Stimulated activated memory B cell treated with anti-CD40 and anti-IgM and Interleukin-4, amounts not matched to agents 10 μg/mL and 1 μg/mL and 100 μg/mL, for 72 hours (primary cell): ENCODE results near the gene NBEAL1.
"Not testable (repeated sequence)": the region's sequence is repeated elsewhere in the genome, so short reads cannot be mapped to it uniquely, and the experiment has no call there.

Source experiments
- ATAC-seq: fragments of 150-1000 bp; cut with Tn5 transposase; 2 replicates; pipeline ENCODE4 v1.10.0; 2021
- H3K27ac Mint-ChIP-seq: one replicate; pipeline ENCODE4 v1.8.0; 2022; ENCODE audit warnings: mild to moderate bottlenecking, mixed read lengths
- H3K27me3 Mint-ChIP-seq: one replicate; pipeline ENCODE4 v1.8.0; 2022; ENCODE audit warnings: mixed read lengths
- H3K36me3 Mint-ChIP-seq: one replicate; pipeline ENCODE4 v1.8.0; 2022; ENCODE audit warnings: mixed read lengths
- H3K4me1 Mint-ChIP-seq: one replicate; pipeline ENCODE4 v1.8.0; 2022; ENCODE audit warnings: mixed read lengths
- H3K4me3 Mint-ChIP-seq: one replicate; pipeline ENCODE4 v1.8.0; 2022; ENCODE audit warnings: mild to moderate bottlenecking, moderate library complexity, mixed read lengths
- H3K9me3 Mint-ChIP-seq: one replicate; pipeline ENCODE4 v1.8.0; 2022; ENCODE audit warnings: mixed read lengths

NBEAL1 gene

GRCh38 chr2:203066519-203067091 lies 51.9 kb downstream of the NBEAL1 start:
- not testable (repeated sequence) for ATAC-seq, H3K27ac Mint-ChIP-seq, H3K9me3 Mint-ChIP-seq, H3K4me3 Mint-ChIP-seq, H3K27me3 Mint-ChIP-seq, H3K4me1 Mint-ChIP-seq
- peaks cover 61% of the 10 kb centered on the region for H3K36me3 Mint-ChIP-seq

- Mint-ChIP-seq H3K27ac (no peak overlapping the region), H3K36me3 (peaks cover 50% of the 10 kb centered on the region), H3K4me3 (no peak overlapping the region), H3K4me1 (no peaks in the 10 kb centered on the region), H3K9me3 (peaks cover 3% of the 10 kb centered on the region), H3K27me3 (no peaks in the 10 kb centered on the region)
- no peak for ATAC-seq
Observed at GRCh38 chr2:203070701-203071100, 56.0 kb downstream of the NBEAL1 start.

GRCh38 chr2:203071148-203071547 lies 56.5 kb downstream of the NBEAL1 start:
- H3K36me3 Mint-ChIP-seq = peaks cover 46% of the 10 kb centered on the region
- no peak overlapping the region for H3K27ac Mint-ChIP-seq
- no peaks in the 10 kb centered on the region for H3K27me3 Mint-ChIP-seq
- H3K4me1 Mint-ChIP-seq = no peaks in the 10 kb centered on the region
- H3K9me3 Mint-ChIP-seq = peaks cover 3% of the 10 kb centered on the region
- no peak overlapping the region for H3K4me3 Mint-ChIP-seq
- ATAC-seq = no peak

GRCh38 chr2:203072371-203072770 lies 57.7 kb downstream of the NBEAL1 start:
- Mint-ChIP-seq H3K4me1 (no peaks in the 10 kb centered on the region), H3K27ac (no peak overlapping the region), H3K36me3 (peaks cover 41% of the 10 kb centered on the region), H3K4me3 (no peak overlapping the region), H3K27me3 (no peaks in the 10 kb centered on the region), H3K9me3 (peaks cover 3% of the 10 kb centered on the region)
- ATAC-seq = no peak

DNA sequence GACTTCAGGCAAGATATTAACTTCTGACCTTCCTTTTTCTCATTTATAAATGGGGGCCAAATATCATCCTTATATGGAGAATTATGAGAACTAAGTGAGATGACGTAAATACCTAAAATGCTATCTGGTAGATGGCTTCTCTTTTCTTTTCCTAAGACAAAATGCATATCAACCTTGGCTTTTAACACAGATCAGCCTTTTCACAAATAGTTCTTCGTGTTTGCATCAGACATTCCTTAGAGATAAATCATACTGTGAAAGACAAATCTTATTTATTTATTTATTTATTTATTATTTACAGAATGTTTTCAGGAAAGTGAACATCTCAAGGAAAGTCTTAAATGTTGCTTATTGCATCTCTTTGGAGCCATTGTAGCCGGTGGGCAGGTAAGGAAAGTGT lies 62.8 kb downstream of the NBEAL1 start:
- H3K4me3 Mint-ChIP-seq = no peak overlapping the region
- ATAC-seq = no peak
- peaks cover 31% of the 10 kb centered on the region for H3K36me3 Mint-ChIP-seq
- no peaks in the 10 kb centered on the region for H3K27me3 Mint-ChIP-seq
- peaks cover 3% of the 10 kb centered on the region for H3K9me3 Mint-ChIP-seq
- no peak overlapping the region for H3K27ac Mint-ChIP-seq
- H3K4me1 Mint-ChIP-seq = no peaks in the 10 kb centered on the region

- Mint-ChIP-seq H3K27me3 (no peaks in the 10 kb centered on the region), H3K4me3 (no peak overlapping the region), H3K36me3 (peaks cover 23% of the 10 kb centered on the region), H3K9me3 (no peaks in the 10 kb centered on the region), H3K27ac (no peak overlapping the region), H3K4me1 (no peaks in the 10 kb centered on the region)
- no peak for ATAC-seq
Observed at GRCh38 chr2:203080447-203081045, 65.9 kb downstream of the NBEAL1 start.

- no peaks in the 10 kb centered on the region for H3K9me3 Mint-ChIP-seq
- H3K27ac Mint-ChIP-seq = no peak overlapping the region
- H3K27me3 Mint-ChIP-seq = no peaks in the 10 kb centered on the region
- H3K4me1 Mint-ChIP-seq = no peaks in the 10 kb centered on the region
- no peak overlapping the region for H3K4me3 Mint-ChIP-seq
- peaks cover 46% of the 10 kb centered on the region for H3K36me3 Mint-ChIP-seq
- ATAC-seq = no peak
Observed at GRCh38 chr2:203083328-203083727, 68.7 kb downstream of the NBEAL1 start.

- not testable (repeated sequence) for ATAC-seq, H3K4me3 Mint-ChIP-seq, H3K4me1 Mint-ChIP-seq, H3K27me3 Mint-ChIP-seq, H3K9me3 Mint-ChIP-seq, H3K27ac Mint-ChIP-seq
- H3K36me3 Mint-ChIP-seq = peaks cover 37% of the 10 kb centered on the region
Observed at GRCh38 chr2:203086381-203086780, 71.7 kb downstream of the NBEAL1 start.

DNA sequence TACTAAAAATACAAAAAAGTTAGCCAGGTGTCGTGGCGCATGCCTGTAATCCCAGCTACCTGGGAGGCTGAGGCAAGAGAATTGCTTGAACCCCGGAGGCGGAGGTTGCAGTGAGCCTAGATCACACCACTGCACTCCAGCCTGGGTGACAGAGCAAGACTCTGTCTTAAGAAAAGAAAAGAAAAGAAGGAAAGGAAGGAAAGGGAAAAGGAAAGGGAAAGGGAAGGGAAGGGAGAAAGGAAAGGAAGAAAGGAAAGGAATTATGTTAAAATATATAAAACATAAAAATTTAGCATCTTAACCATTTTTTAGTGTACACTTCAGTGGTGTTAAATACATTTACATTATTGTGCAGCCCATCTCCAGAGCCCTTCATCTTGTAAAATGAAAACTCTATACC lies 76.0 kb downstream of the NBEAL1 start:
- H3K9me3 Mint-ChIP-seq, ATAC-seq, H3K27me3 Mint-ChIP-seq, H3K27ac Mint-ChIP-seq, H3K4me1 Mint-ChIP-seq, H3K4me3 Mint-ChIP-seq: not testable (repeated sequence)
- H3K36me3 Mint-ChIP-seq = peaks cover 34% of the 10 kb centered on the region

DNA sequence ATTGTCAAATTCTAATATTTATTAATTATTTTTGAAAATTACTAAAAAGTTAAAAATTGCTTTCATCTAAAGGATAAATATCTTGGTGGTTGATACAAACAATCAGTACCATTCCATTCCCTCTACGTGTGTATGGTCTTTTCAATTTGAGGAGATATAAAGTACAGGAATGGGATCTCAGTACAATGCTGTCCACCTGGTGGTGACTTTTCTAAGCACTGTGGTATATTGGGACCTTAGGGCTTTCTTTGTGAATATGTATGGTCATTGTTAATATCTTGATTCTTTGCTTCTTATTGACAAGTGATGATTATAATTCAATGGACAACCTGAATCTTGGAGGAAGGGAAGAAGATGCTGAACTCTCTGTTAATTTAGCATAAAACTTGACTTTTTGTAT lies 83.1 kb downstream of the NBEAL1 start:
- Mint-ChIP-seq H3K36me3 (peaks cover 42% of the 10 kb centered on the region), H3K9me3 (peaks cover 6% of the 10 kb centered on the region), H3K4me3 (no peak overlapping the region), H3K27ac (no peak overlapping the region), H3K4me1 (no peaks in the 10 kb centered on the region), H3K27me3 (no peaks in the 10 kb centered on the region)
- no peak for ATAC-seq

GRCh38 chr2:203102357-203102756 lies 87.7 kb downstream of the NBEAL1 start:
- peaks cover 63% of the 10 kb centered on the region for H3K36me3 Mint-ChIP-seq
- H3K27me3 Mint-ChIP-seq, ATAC-seq: not testable (repeated sequence)

GRCh38 chr2:203104273-203104672 lies 89.6 kb downstream of the NBEAL1 start:
- Mint-ChIP-seq H3K9me3 (peaks cover 22% of the 10 kb centered on the region), H3K4me1 (no peaks in the 10 kb centered on the region), H3K36me3 (peaks cover 63% of the 10 kb centered on the region), H3K27ac (no peak overlapping the region), H3K27me3 (no peaks in the 10 kb centered on the region), H3K4me3 (no peak overlapping the region)
- ATAC-seq = no peak

More at GRCh38 chr2:203102357-203102756, 87.7 kb downstream of the NBEAL1 start:
- H3K27ac Mint-ChIP-seq, H3K4me1 Mint-ChIP-seq, H3K4me3 Mint-ChIP-seq: not testable (repeated sequence)
- peaks cover 22% of the 10 kb centered on the region for H3K9me3 Mint-ChIP-seq

DNA sequence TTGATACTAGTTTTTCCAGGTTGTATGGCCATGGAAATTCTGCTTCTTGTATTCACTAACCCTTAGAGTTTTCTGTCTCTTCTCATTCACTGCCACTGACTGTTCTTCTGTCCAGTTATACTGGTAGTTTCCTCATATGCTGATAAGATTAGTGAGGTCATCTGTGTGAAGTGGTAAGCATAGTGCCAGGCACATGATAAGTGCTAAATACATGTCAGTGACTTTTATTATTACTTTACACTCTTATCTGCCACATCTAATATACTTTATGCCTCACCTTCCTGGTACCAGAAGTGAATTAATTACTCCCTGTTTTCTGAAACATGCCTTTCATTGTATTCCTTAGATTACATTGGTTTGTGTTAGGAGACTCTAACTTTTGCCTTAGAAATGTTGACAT lies 91.3 kb downstream of the NBEAL1 start:
- no peak for ATAC-seq
- Mint-ChIP-seq H3K4me1 (no peaks in the 10 kb centered on the region), H3K27ac (no peak overlapping the region), H3K4me3 (no peak overlapping the region), H3K36me3 (peaks cover 51% of the 10 kb centered on the region), H3K9me3 (peaks cover 19% of the 10 kb centered on the region), H3K27me3 (no peaks in the 10 kb centered on the region)

GRCh38 chr2:203110496-203110895 lies 95.8 kb downstream of the NBEAL1 start:
- H3K27ac Mint-ChIP-seq, H3K4me3 Mint-ChIP-seq, H3K4me1 Mint-ChIP-seq, H3K9me3 Mint-ChIP-seq, H3K27me3 Mint-ChIP-seq, ATAC-seq: not testable (repeated sequence)
- H3K36me3 Mint-ChIP-seq = peaks cover 38% of the 10 kb centered on the region

DNA sequence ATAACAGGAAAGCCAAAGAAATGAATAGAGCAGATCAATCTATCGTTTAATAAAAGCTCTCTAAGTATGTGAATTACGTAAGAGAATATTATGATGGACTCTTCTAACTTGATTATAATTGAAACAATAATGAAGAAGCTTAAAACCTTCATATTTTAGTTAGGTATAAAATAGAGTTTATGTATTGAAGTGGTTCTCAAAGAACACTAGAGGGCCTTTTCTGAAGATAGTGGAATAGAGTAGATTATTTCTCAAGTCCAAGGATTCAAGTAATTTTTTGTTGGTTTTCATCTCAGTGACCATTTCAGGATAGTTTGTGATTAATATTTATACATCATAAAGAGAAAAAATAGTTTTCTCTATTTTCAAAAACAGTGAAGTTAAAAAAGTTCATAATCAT lies 97.7 kb downstream of the NBEAL1 start:
- Mint-ChIP-seq H3K27me3 (no peaks in the 10 kb centered on the region), H3K36me3 (peaks cover 41% of the 10 kb centered on the region), H3K9me3 (no peaks in the 10 kb centered on the region), H3K27ac (no peak overlapping the region), H3K4me3 (no peak overlapping the region), H3K4me1 (no peaks in the 10 kb centered on the region)
- ATAC-seq = no peak

DNA sequence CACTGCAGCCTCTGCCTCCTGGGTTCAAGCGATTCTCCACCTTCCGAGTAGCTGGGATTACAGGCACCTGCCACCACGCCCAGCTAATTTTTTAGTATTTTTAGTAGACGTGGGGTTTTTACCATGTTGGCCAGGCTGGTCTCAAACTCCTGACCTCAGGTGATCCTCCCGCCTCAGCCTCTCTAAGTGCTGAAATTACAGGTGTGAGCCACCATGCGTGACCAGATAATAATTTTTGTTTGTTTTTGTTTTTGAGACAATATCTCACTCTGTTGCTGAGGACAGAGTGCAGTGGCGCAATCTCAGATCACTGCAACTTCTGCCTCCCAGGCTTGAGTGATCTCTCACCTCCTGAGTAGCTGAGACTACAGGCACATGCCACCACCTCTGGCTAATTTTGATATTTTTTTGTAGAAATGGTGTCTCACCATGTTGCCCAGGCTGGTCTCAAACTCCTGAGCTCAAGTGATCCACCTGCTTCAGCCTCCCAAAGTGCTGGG lies 100.6 kb downstream of the NBEAL1 start:
- H3K27ac Mint-ChIP-seq, H3K4me1 Mint-ChIP-seq, H3K4me3 Mint-ChIP-seq, ATAC-seq, H3K27me3 Mint-ChIP-seq, H3K9me3 Mint-ChIP-seq: not testable (repeated sequence)
- peaks cover 50% of the 10 kb centered on the region for H3K36me3 Mint-ChIP-seq
